Activated T-helper 1 cell treated with anti-CD3 and anti-CD28 coated beads, Interleukin-12 subunit alpha, Interleukin-12 subunit beta, Interleukin-2, Interleukin-4 antibody, amounts not matched to agents 30 ng/mL and 10 ng/mL and 1 ng/mL, durations not matched to agents 14 hours and 24 hours and 36 hours (primary cell): ENCODE results near the gene C2orf81. TPM values are rescaled to one million over a fixed set of nuclear protein-coding genes. Genes with fewer than 3 reads are reported as not detected.

ENCODE experiments used
- DNase-seq: peaks from one replicate; pipeline ENCODE4 v3.0.0; 2021; ENCODE audit warnings: low spot score
- H3K27ac Mint-ChIP-seq: one replicate; pipeline ENCODE4 v1.8.0; 2021; ENCODE audit warnings: mild to moderate bottlenecking, mixed read lengths
- H3K27me3 Mint-ChIP-seq: one replicate; pipeline ENCODE4 v1.8.0; 2022; ENCODE audit warnings: mild to moderate bottlenecking, moderate library complexity, mixed read lengths; ENCODE audit not compliant: insufficient read depth
- H3K36me3 Mint-ChIP-seq: one replicate; pipeline ENCODE4 v1.8.0; 2021; ENCODE audit warnings: low read depth, mixed read lengths
- H3K4me1 Mint-ChIP-seq: one replicate; pipeline ENCODE4 v1.8.0; 2021; ENCODE audit warnings: low read depth, mixed read lengths
- H3K4me3 Mint-ChIP-seq: one replicate; pipeline ENCODE4 v1.8.0; 2021; ENCODE audit warnings: mild to moderate bottlenecking, moderate library complexity, mixed read lengths
- H3K9me3 Mint-ChIP-seq: one replicate; pipeline ENCODE4 v1.8.0; 2021; ENCODE audit warnings: mixed read lengths
- intact Hi-C: fragments of 100-400 bp; cut with micrococcal nuclease; formaldehyde crosslinking; loops from one replicate; pipeline ENCODE4 v1.15.1; 2024
- total RNA-seq: library from RNA; stranded (reverse); gene quantifications from 2 replicates; pipeline ENCODE4 v1.2.3, GENCODE V29; 2022

Gene C2orf81
- total RNA-seq, 1 donor from 2014 or later = 1.9 TPM

DNA sequence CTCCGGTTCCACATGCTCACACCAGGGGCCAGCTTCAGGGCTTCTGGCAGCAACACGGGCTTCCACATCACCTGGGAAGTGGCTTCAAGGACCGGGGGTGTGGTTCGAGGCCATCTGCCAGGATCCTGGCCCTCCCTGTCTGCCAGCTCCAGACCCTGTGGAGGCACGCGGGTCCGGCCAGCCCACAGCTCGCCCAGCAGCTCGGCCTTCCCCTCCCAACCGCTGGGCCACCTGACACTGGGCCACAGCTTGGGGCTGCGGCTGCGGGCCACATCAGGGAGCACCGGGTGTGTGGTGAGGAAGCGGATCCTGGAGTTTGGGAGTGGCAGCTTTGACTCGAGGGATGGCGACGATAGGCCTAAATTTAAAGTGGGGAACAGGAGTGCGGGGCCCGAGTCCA is 7.0 kb downstream of the C2orf81 start:
- Mint-ChIP-seq H3K4me1 (peaks cover 21% of the 10 kb centered on the region), H3K27ac (no peak overlapping the region), H3K36me3 (no peaks in the 10 kb centered on the region), H3K4me3 (no peak overlapping the region), H3K9me3 (no peaks in the 10 kb centered on the region), H3K27me3 (peaks cover 4% of the 10 kb centered on the region)
- intact Hi-C loops = no loop called here
- no peak for DNase-seq

DNA sequence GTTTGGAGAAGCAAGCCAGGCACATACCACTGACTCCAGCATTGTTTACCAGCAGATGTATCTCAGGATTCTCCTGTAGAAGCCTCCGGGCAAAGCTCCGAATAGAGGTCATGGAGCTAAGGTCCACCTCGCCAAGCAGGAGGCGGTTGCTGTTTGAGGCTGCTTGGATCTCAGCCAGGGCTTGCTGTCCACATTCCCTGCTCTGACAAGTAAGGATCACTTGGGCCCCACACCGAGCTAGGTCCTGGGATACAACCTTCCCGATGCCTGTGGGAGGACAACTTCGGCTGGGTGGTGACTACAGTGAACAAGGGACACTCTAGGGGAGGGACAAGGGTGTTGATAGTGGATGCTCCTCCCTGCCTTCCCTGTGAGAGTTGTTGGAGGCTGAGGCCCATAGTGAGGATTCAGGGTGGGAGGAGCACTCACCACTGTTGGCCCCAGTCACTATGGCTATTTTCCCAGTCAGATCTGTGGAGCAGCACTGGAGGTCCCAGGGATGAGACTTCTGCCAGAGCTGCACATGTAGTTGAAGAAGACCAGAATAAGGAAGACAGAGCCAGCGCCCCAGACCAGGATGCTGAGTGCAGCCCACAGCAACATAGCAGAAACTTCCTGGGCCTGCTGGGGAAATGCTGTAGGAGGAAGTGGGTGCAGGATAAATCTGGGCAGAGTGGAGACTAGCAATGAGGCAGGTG is 8.3 kb downstream of the C2orf81 start:
- Mint-ChIP-seq H3K4me3 (no peak overlapping the region), H3K4me1 (peaks cover 21% of the 10 kb centered on the region), H3K27me3 (peaks cover 5% of the 10 kb centered on the region), H3K36me3 (no peaks in the 10 kb centered on the region), H3K27ac (no peak overlapping the region), H3K9me3 (no peaks in the 10 kb centered on the region)
- intact Hi-C loops = no loop called here
- no peak for DNase-seq

DNA sequence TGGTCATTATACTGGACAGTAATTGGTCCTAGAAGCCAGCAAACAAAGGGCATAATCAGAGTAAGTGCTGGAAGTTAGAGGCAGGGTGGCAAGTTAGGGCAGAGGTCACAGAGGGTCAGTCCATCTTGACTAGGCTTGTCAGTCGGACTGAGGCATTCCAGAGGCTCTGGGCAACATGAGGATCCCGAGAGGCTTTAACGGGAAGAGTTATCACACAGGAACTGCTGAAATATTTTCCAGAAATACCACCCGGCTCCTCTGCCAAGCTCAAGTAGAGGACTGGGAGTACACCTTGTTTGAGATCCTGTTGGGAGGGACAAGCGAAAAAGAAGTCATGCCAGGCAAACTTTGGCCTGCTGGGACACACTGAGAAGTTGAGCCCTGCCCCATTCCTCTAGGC is 13.7 kb downstream of the C2orf81 start:
- no peak for DNase-seq
- intact Hi-C loops = no loop called here
- H3K4me1 Mint-ChIP-seq = no peaks in the 10 kb centered on the region
- no peaks in the 10 kb centered on the region for H3K9me3 Mint-ChIP-seq
- H3K27me3 Mint-ChIP-seq = peaks cover 14% of the 10 kb centered on the region
- no peak overlapping the region for H3K4me3 Mint-ChIP-seq
- no peaks in the 10 kb centered on the region for H3K36me3 Mint-ChIP-seq
- no peak overlapping the region for H3K27ac Mint-ChIP-seq

DNA sequence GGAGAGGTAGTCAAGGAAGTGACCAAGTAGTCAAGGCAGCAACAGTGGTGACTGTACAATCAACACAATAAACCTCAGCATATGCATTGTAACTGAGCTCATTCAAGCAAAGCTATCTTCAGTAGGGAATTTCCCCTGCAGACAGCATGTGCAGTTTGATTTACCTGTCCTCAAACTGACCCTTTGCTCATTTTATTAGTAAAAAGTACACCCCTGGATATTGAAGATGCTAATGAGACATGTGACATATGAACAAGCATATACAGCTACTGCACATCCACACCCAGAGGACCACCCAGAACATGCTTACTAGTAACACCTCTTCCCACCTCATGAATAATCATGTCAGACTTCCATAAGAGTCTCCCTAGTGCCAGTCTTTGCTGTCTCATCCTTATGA is 15.4 kb downstream of the C2orf81 start:
- Mint-ChIP-seq H3K27ac (no peak overlapping the region), H3K4me3 (no peak overlapping the region), H3K9me3 (no peaks in the 10 kb centered on the region), H3K27me3 (peaks cover 17% of the 10 kb centered on the region), H3K36me3 (no peaks in the 10 kb centered on the region), H3K4me1 (no peaks in the 10 kb centered on the region)
- no peak for DNase-seq
- intact Hi-C loops = no loop called here

GRCh38 chr2:74401891-74402290 is 19.5 kb downstream of the C2orf81 start:
- Mint-ChIP-seq H3K9me3 (no peaks in the 10 kb centered on the region), H3K4me3 (no peak overlapping the region), H3K27me3 (peaks cover 14% of the 10 kb centered on the region), H3K27ac (no peak overlapping the region), H3K4me1 (peaks cover 9% of the 10 kb centered on the region), H3K36me3 (no peaks in the 10 kb centered on the region)
- intact Hi-C loops = loop anchor here (2.0 kb wide), 1 partner anchor 151 kb away; no protein-coding TSS in a partner anchor
- DNase-seq = no peak

GRCh38 chr2:74399785-74400184 is 21.6 kb downstream of the C2orf81 start:
- no peak overlapping the region for H3K27ac Mint-ChIP-seq
- intact Hi-C loops = loop anchor here (2.0 to 10.0 kb wide), 3 partner anchors 79 to 1015 kb away; partner anchors contain the start of gene ALMS1
- H3K36me3 Mint-ChIP-seq = no peaks in the 10 kb centered on the region
- no peaks in the 10 kb centered on the region for H3K9me3 Mint-ChIP-seq
- H3K27me3 Mint-ChIP-seq = peaks cover 12% of the 10 kb centered on the region
- H3K4me1 Mint-ChIP-seq = peaks cover 9% of the 10 kb centered on the region
- DNase-seq = no peak
- no peak overlapping the region for H3K4me3 Mint-ChIP-seq

DNA sequence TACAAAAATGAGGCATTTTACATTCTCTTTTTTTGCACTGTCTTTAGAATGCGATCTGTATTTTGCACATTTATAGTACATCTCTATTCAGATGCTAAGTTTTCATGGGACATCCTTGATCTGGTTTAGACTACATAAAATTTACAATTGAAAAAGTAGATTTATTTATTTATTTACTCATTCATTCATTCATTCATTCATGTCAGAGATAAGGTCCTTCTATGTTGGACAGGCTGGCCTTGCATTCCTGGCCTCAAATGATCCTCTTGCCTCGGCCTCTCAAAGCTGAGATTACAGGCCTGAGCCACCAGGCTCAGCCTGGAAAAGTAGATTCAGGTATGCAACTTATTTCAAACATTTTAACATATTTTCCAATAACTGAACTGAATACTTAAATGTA is 25.3 kb downstream of the C2orf81 start:
- no peak overlapping the region for H3K4me3 Mint-ChIP-seq
- peaks cover 9% of the 10 kb centered on the region for H3K4me1 Mint-ChIP-seq
- peaks cover 11% of the 10 kb centered on the region for H3K27me3 Mint-ChIP-seq
- H3K36me3 Mint-ChIP-seq = no peaks in the 10 kb centered on the region
- H3K9me3 Mint-ChIP-seq = no peaks in the 10 kb centered on the region
- DNase-seq = no peak
- intact Hi-C loops = loop anchor here (10.0 kb wide), 1 partner anchor 1011 kb away; the partner anchor contains the start of gene ALMS1
- H3K27ac Mint-ChIP-seq = no peak overlapping the region

DNA sequence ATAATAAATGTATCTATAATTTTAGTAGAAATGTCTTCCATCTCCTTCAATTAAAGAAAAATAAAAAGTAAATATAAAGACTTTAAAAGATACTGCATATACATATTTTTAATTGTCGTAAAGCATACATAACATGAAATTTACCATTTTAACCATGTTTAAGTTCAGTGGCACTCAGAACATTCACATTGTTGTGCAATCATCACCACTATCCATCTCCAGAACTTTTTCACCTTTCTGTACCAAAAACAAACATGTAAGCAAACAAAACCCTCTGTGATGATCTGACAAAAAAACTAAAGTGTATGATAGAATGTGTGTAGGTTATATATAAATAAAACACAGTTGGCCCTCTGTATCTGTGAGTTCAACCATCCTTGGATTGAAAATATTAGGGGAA is 27.9 kb downstream of the C2orf81 start:
- no peak overlapping the region for H3K4me3 Mint-ChIP-seq
- no peaks in the 10 kb centered on the region for H3K9me3 Mint-ChIP-seq
- H3K27me3 Mint-ChIP-seq = peaks cover 11% of the 10 kb centered on the region
- no peaks in the 10 kb centered on the region for H3K4me1 Mint-ChIP-seq
- no peak for DNase-seq
- no peak overlapping the region for H3K27ac Mint-ChIP-seq
- intact Hi-C loops = loop anchor here (2.0 to 10.0 kb wide), 5 partner anchors 59 to 1009 kb away; partner anchors contain the start of genes ALMS1 and TPRKB
- H3K36me3 Mint-ChIP-seq = no peaks in the 10 kb centered on the region

DNA sequence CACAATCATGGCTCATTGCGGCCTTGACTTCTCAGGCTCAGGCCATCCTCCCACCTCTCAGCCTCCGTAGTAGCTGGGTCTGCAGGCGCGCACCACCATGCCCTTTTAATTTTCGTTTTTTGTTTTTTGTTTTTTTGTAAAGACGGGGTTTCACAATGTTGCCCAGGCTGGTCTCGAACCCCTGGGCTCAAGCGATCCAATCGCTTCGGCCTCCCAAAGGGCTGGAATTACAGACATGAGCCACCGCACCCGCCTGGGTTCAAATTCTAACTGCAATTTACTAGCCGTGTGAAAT is 29.0 kb downstream of the C2orf81 start:
- Mint-ChIP-seq H3K27me3 (peaks cover 11% of the 10 kb centered on the region), H3K9me3 (no peaks in the 10 kb centered on the region), H3K36me3 (no peaks in the 10 kb centered on the region), H3K27ac (no peak overlapping the region), H3K4me3 (peak overlapping the region; percentile 43), H3K4me1 (no peaks in the 10 kb centered on the region)
- DNase-seq = no peak
- intact Hi-C loops = loop anchor here (1.0 to 10.0 kb wide), 11 partner anchors 29 to 1008 kb away; partner anchors contain the start of genes ALMS1, AUP1, C2orf81 and HTRA2

- Mint-ChIP-seq H3K4me1 (no peaks in the 10 kb centered on the region), H3K9me3 (no peaks in the 10 kb centered on the region), H3K36me3 (no peaks in the 10 kb centered on the region), H3K4me3 (peak overlapping the region; percentile 43), H3K27ac (peak overlapping the region; percentile 98), H3K27me3 (peaks cover 10% of the 10 kb centered on the region)
- intact Hi-C loops = loop anchor here (1.0 to 10.0 kb wide), 12 partner anchors 29 to 1007 kb away; partner anchors contain the start of genes ALMS1, AUP1, C2orf81 and HTRA2
- peak; percentile 88 for DNase-seq
These were observed 29.6 kb downstream of the C2orf81 start for GRCh38 chr2:74391580-74392448.

DNA sequence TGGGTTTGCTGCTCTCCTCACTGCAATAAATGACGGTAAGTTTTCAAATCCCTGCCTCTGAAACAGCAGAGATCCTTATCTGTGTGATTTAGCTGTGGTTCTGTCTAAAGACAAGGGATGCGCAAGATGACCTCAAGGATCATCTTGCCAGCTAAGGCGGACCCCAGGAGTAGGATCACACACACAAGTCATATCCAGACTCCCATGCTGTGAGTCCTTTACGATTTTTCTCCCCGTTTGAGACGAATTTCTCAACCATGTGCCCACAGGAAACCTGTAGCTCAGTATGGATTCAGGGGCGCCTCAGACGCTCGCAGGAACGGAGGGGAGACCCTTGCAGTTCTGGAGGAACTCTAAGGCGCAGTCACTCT is 30.2 kb downstream of the C2orf81 start:
- Mint-ChIP-seq H3K27me3 (peaks cover 10% of the 10 kb centered on the region), H3K4me3 (no peak overlapping the region), H3K27ac (peak overlapping the region; percentile 78), H3K9me3 (no peaks in the 10 kb centered on the region), H3K4me1 (no peaks in the 10 kb centered on the region), H3K36me3 (no peaks in the 10 kb centered on the region)
- DNase-seq = no peak
- intact Hi-C loops = loop anchor here (1.0 to 10.0 kb wide), 4 partner anchors 124 to 1006 kb away; partner anchors contain the start of genes ALMS1 and MOB1A

GRCh38 chr2:74390606-74391005 is 30.8 kb downstream of the C2orf81 start:
- no peaks in the 10 kb centered on the region for H3K9me3 Mint-ChIP-seq
- peaks cover 10% of the 10 kb centered on the region for H3K27me3 Mint-ChIP-seq
- H3K36me3 Mint-ChIP-seq = no peaks in the 10 kb centered on the region
- no peak overlapping the region for H3K4me3 Mint-ChIP-seq
- intact Hi-C loops = loop anchor here (1.0 to 10.0 kb wide), 4 partner anchors 123 to 1006 kb away; partner anchors contain the start of genes ALMS1 and MOB1A
- no peak overlapping the region for H3K27ac Mint-ChIP-seq
- DNase-seq = no peak
- no peaks in the 10 kb centered on the region for H3K4me1 Mint-ChIP-seq

GRCh38 chr2:74387346-74387745 is 34.1 kb downstream of the C2orf81 start:
- intact Hi-C loops = no loop called here
- H3K27me3 Mint-ChIP-seq = no peaks in the 10 kb centered on the region
- no peaks in the 10 kb centered on the region for H3K4me1 Mint-ChIP-seq
- no peak overlapping the region for H3K27ac Mint-ChIP-seq
- no peak overlapping the region for H3K4me3 Mint-ChIP-seq
- H3K36me3 Mint-ChIP-seq = no peaks in the 10 kb centered on the region
- H3K9me3 Mint-ChIP-seq = no peaks in the 10 kb centered on the region
- DNase-seq = no peak
